ENCODE measurements around the gene FES. TPM values are rescaled to one million over a fixed set of nuclear protein-coding genes. Genes with fewer than 3 reads are reported as not detected.

The FES gene
- total RNA-seq, 1 experiment from 2014 or later = 6.7 TPM

GRCh38 chr15:90885432-90886290 lies 1.4 kb downstream of the FES start:
- Histone ChIP-seq H2BK12ac (ENCODE audit: insufficient read length, low read depth, low read length) (no peak overlapping the region), H3K4me1 (ENCODE audit: insufficient read depth, low read length) (no peaks in the 10 kb centered on the region), H4K91ac (ENCODE audit: insufficient read length, low read depth, low read length) (no peak overlapping the region), H3K56ac (ENCODE audit: insufficient read length, low read depth, low read length) (no peak overlapping the region), H2AK5ac (ENCODE audit: insufficient read length, low read length) (no peak overlapping the region), H2BK20ac (ENCODE audit: low read depth, low read length, poor library complexity, severe bottlenecking) (no peak overlapping the region), H3K23me2 (ENCODE audit: insufficient read length, low read depth, low read length, poor library complexity, severe bottlenecking) (peaks cover 7% of the 10 kb centered on the region), H3K9ac (ENCODE audit: extremely low read depth, insufficient read length, low read length) (no peak overlapping the region), H3K4ac (ENCODE audit: low read depth, low read length) (no peak overlapping the region), H3K27me3 (ENCODE audit: insufficient read depth, low read length) (no peaks in the 10 kb centered on the region), H4K8ac (replicated peaks; ENCODE audit: insufficient read length, low read depth, low read length) (no peak overlapping the region), H3K79me1 (ENCODE audit: insufficient read depth, low read depth, low read length, poor library complexity, severe bottlenecking) (no peaks in the 10 kb centered on the region), H3K23ac (ENCODE audit: insufficient read length, low read depth, low read length) (no peak overlapping the region), H3T11ph (ENCODE audit: low read length) (no peak overlapping the region), H3K79me2 (ENCODE audit: insufficient read depth, low read length) (no peaks in the 10 kb centered on the region), H4K5ac (ENCODE audit: insufficient read length, low read depth, low read length) (no peak overlapping the region), H3K9me3 (ENCODE audit: control insufficient read depth, low read depth, low read length) (no peaks in the 10 kb centered on the region), H3K4me2 (ENCODE audit: insufficient read depth, insufficient read length, low read length) (no peak overlapping the region), H2BK120ac (ENCODE audit: low read depth, low read length, poor library complexity, severe bottlenecking) (no peak overlapping the region), H4K20me1 (ENCODE audit: control insufficient read depth, insufficient read depth, insufficient read length) (no peaks in the 10 kb centered on the region), H3K18ac (ENCODE audit: insufficient read length, low read depth, low read length) (no peak overlapping the region), H3K14ac (ENCODE audit: insufficient read depth, low read length) (no peak overlapping the region), H2BK15ac (ENCODE audit: low read depth, low read length) (no peak overlapping the region), H2AFZ (ENCODE audit: low read length) (no peak overlapping the region), H2BK5ac (ENCODE audit: insufficient read length, low read length) (no peak overlapping the region), H3K27ac (ENCODE audit: insufficient read length, low read depth, low read length) (no peak overlapping the region)
- Mint-ChIP-seq H3K4me1 (peaks cover 17 to 29% of the 10 kb centered on the region in 2 experiments), H3K36me3 (ENCODE audit: insufficient read depth in 1 of 3, low read depth in 3 of 3) (peaks cover 0 to 10% (median 0%) of the 10 kb centered on the region in 3 experiments; a peak in 2 of 7 replicates), H3K9me3 (no peaks in the 10 kb centered on the region), H3K4me3 (peak overlapping the region in 1 of 2 experiments; percentile 19; a peak in 1 of 5 replicates), H3K27me3 (ENCODE audit: low read depth) (no peaks in the 10 kb centered on the region), H3K27ac (peak overlapping the region in 2 of 3 experiments; percentile 64 to 70; a peak in 1 of 7 replicates)
- no CpG with 5 or more reads among the region's 23 CpGs for WGBS (ENCODE audit: extremely low coverage, insufficient read length, low lambda C conversion rate)
- DNase-seq = peak; percentile 79
- peak; percentile 99 for TF ChIP-seq CTCF (conservative IDR thresholded peaks at IDR 0.05)

All from H9 (cell line).